ENCODE results near the gene SLC9C1. TPM values are rescaled to one million over a fixed set of nuclear protein-coding genes. Genes with fewer than 3 reads are reported as not detected.

SLC9C1 gene
- total RNA-seq, 1 donor from 2014 or later, result 0.42 TPM

GRCh38 chr3:112230033-112230432, 64.0 kb downstream of the SLC9C1 start:
- Mint-ChIP-seq H3K36me3 (ENCODE audit: low read depth) (peaks cover 5% of the 10 kb centered on the region), H3K4me3 (no peak overlapping the region), H3K9me3 (peaks cover 11% of the 10 kb centered on the region), H3K27me3 (ENCODE audit: low read depth) (no peaks in the 10 kb centered on the region), H3K4me1 (no peaks in the 10 kb centered on the region), H3K27ac (ENCODE audit: unreplicated experiment) (no peak overlapping the region)
- TF ChIP-seq CTCF (conservative IDR thresholded peaks at IDR 0.05), result no peak
- DNase-seq (ENCODE audit: low read depth, low spot score), result no peak

- TF ChIP-seq CTCF (conservative IDR thresholded peaks at IDR 0.05), result no peak
- no peaks in the 10 kb centered on the region for H3K27me3 Mint-ChIP-seq (ENCODE audit: low read depth)
These were observed 65.2 kb downstream of the SLC9C1 start for GRCh38 chr3:112228786-112229185.

GRCh38 chr3:112200317-112200666, 93.7 kb downstream of the SLC9C1 start:
- no peak overlapping the region for H3K27ac Mint-ChIP-seq (ENCODE audit: unreplicated experiment)
- peaks cover 6% of the 10 kb centered on the region for H3K9me3 Mint-ChIP-seq
- peaks cover 13% of the 10 kb centered on the region for H3K36me3 Mint-ChIP-seq (ENCODE audit: low read depth)
- no peak for DNase-seq (ENCODE audit: low read depth, low spot score)
- no peak overlapping the region for H3K4me3 Mint-ChIP-seq
- H3K27me3 Mint-ChIP-seq (ENCODE audit: low read depth), result no peaks in the 10 kb centered on the region
- no peak for TF ChIP-seq CTCF (conservative IDR thresholded peaks at IDR 0.05)
- H3K4me1 Mint-ChIP-seq, result no peaks in the 10 kb centered on the region

More at GRCh38 chr3:112228786-112229185, 65.2 kb downstream of the SLC9C1 start:
- no peak overlapping the region for H3K4me3 Mint-ChIP-seq
- peaks cover 19% of the 10 kb centered on the region for H3K9me3 Mint-ChIP-seq
- no peaks in the 10 kb centered on the region for H3K4me1 Mint-ChIP-seq
- no peak overlapping the region for H3K27ac Mint-ChIP-seq (ENCODE audit: unreplicated experiment)
- H3K36me3 Mint-ChIP-seq (ENCODE audit: low read depth), result peaks cover 10% of the 10 kb centered on the region
- no peak for DNase-seq (ENCODE audit: low read depth, low spot score)

- Mint-ChIP-seq H3K27me3 (ENCODE audit: low read depth) (no peaks in the 10 kb centered on the region), H3K4me1 (no peaks in the 10 kb centered on the region), H3K9me3 (peaks cover 6% of the 10 kb centered on the region), H3K36me3 (ENCODE audit: low read depth) (peaks cover 17% of the 10 kb centered on the region), H3K4me3 (no peak overlapping the region), H3K27ac (ENCODE audit: unreplicated experiment) (no peak overlapping the region)
- no peak for DNase-seq (ENCODE audit: low read depth, low spot score)
- no peak for TF ChIP-seq CTCF (conservative IDR thresholded peaks at IDR 0.05)
These were observed 94.2 kb downstream of the SLC9C1 start for GRCh38 chr3:112199622-112200316.

GRCh38 chr3:112197131-112197530, 96.9 kb downstream of the SLC9C1 start:
- Mint-ChIP-seq H3K36me3 (ENCODE audit: low read depth) (peaks cover 25% of the 10 kb centered on the region), H3K27me3 (ENCODE audit: low read depth) (no peaks in the 10 kb centered on the region), H3K27ac (ENCODE audit: unreplicated experiment) (no peak overlapping the region), H3K4me3 (no peak overlapping the region), H3K9me3 (peaks cover 14% of the 10 kb centered on the region), H3K4me1 (no peaks in the 10 kb centered on the region)
- no peak for TF ChIP-seq CTCF (conservative IDR thresholded peaks at IDR 0.05)
- DNase-seq (ENCODE audit: low read depth, low spot score), result no peak

All from neural crest cell (in vitro differentiated cells).